Right lobe of liver (tissue), 6 donors: Measurements from ENCODE around the gene ANKRD33B. TPM values are rescaled to one million over a fixed set of nuclear protein-coding genes. Genes with fewer than 3 reads are reported as not detected.
"Not testable (repeated sequence)": the region's sequence is repeated elsewhere in the genome, so short reads cannot be mapped to it uniquely, and the experiment has no call there.

Experiments used
- ATAC-seq, 4 donors: fragments of 200-7000 bp; cut with Tn5 transposase; one replicate each; pipeline ENCODE4 v1.9.1; 2020; ENCODE audit warnings: mild to moderate bottlenecking in 4 of 4, moderate library complexity in 4 of 4
- DNase-seq, 3 donors: peaks; one replicate each; pipeline ENCODE4 v3.0.0-alpha.2; 2020
- H3K27ac ChIP-seq, 3 donors: fragments of 200-600 bp; one replicate each; pipeline ENCODE4 v1.8.0; 2022
- H3K27me3 ChIP-seq, 2 donors: fragments of 200-600 bp; one replicate each; pipeline ENCODE4 v1.8.0; 2022
- H3K36me3 ChIP-seq, 4 donors: fragments of 200-600 bp; sonication (generic) in 1 of 4; one replicate each; pipeline versions ENCODE4 v1.5.1 to v1.8.0; 2017 to 2022; ENCODE audit warnings: control low read depth in 1 of 4
- H3K4me1 ChIP-seq, 4 donors: fragments of 200-600 bp; sonication (generic) in 1 of 4; one replicate each; pipeline versions ENCODE4 v1.5.1 to v1.8.0; 2017 to 2022; ENCODE audit warnings: control low read depth in 1 of 4
- H3K4me3 ChIP-seq, 3 donors: fragments of 200-600 bp; one replicate each; pipeline ENCODE4 v1.8.0; 2022
- H3K9me3 ChIP-seq, 4 donors: fragments of 200-600 bp; sonication (generic) in 1 of 4; one replicate each; pipeline versions ENCODE4 v1.5.1 to v1.8.0; 2017 to 2022; ENCODE audit warnings: control low read depth in 1 of 4
- CTCF ChIP-seq, 4 donors: fragments of 200-600 bp in 3 of 4; fragments of 450-650 bp in 1 of 4; IDR thresholded peaks; one replicate each; pipeline versions ENCODE4 v1.5.1 to v1.8.0; 2016 to 2022; ENCODE audit warnings: antibody characterized with exemption in 4 of 4, mild to moderate bottlenecking in 2 of 4
- POLR2A ChIP-seq: fragments of 450-650 bp; IDR thresholded peaks from one replicate; pipeline ENCODE4 v1.6.1; 2017; ENCODE audit warnings: antibody characterized with exemption, mild to moderate bottlenecking
- WGBS: methylation state at CpG from one replicate; pipeline ENCODE4 v1.1.6; 2018; ENCODE audit warnings: low coverage, low lambda C conversion rate; ENCODE audit not compliant: insufficient coverage; ENCODE audit errors: missing lambda C conversion rate; 5-methylcytosine and 5-hydroxymethylcytosine counted together
- intact Hi-C, 2 donors: fragments of 100-400 bp; cut with DNase I; formaldehyde crosslinking; loops; one replicate each; pipeline versions ENCODE4 v1.11.2 to v1.14.1; 2022
- long read RNA-seq: library from polyadenylated mRNA; unstranded; transcript quantifications from one replicate; pipeline ENCODE4 v2.0.0, GENCODE V29; 2019
- total RNA-seq, 6 experiments: library from RNA; depleted of rRNA in 2 of 6; stranded (reverse); fragments of >200 nt in 2 of 6; fragmentation: NEBNext Ultra II Directional in 3 of 6; extraction: Animal tissue kit (Norgen Biotek cat#: 25700) in 3 of 6; gene quantifications; one replicate each; pipeline versions ENCODE4 v1.1.0 to v1.2.4, GENCODE V29; 2016 to 2023
- donor health status: DM: no; HTN: yes; CAD: no.
- donor health status: DM: no; HTN: no; CAD: no.
- donor health status: DM: no; HTN: no; CAD: no.
- donor health status: DM: no; HTN: yes; CAD: no.
- donor health status: DM: no; HTN: yes; CAD: no.

The ANKRD33B gene
- 1 to 10 TPM in 1 of 6 experiments, under 1 TPM in 5; 0.16 to 1.3 (median 0.29) TPM for total RNA-seq
- long read RNA-seq = 0 reads

GRCh38 chr5:10563945-10564837 is at the start of gene ANKRD33B:
Gene ANKRD33B, plus strand, starts transcription at chr5:10564070. Its CDS starts 398 bp downstream, at chr5:10564468.
- peaks cover 0 to 24% (median 3%) of the 10 kb centered on the region in 4 donors for H3K4me1 ChIP-seq
- peaks cover 0 to 8% of the 10 kb centered on the region in 2 donors for H3K27me3 ChIP-seq
- TF ChIP-seq POLR2A = no peak
- TF ChIP-seq CTCF (IDR thresholded peaks at IDR 0.05) = no peak
- H3K36me3 ChIP-seq = no peaks in the 10 kb centered on the region
- H3K27ac ChIP-seq = no peak within 1 kb of the TSS
- intact Hi-C loops = no loop called here
- 0% methylated on average over 10 of the region's 119 CpGs for WGBS
- ATAC-seq = peak; percentile 51 to 72 (median 62)
- H3K4me3 ChIP-seq = peak within 1 kb of the TSS; percentile 48 to 57 (median 51)
- H3K9me3 ChIP-seq = no peaks in the 10 kb centered on the region
- peak in 2 of 3 donors; percentile 63 to 69 for DNase-seq

- H3K4me3 ChIP-seq, ATAC-seq, H3K9me3 ChIP-seq, H3K4me1 ChIP-seq, H3K36me3 ChIP-seq, H3K27me3 ChIP-seq, H3K27ac ChIP-seq, intact Hi-C loops, DNase-seq: not testable (repeated sequence)
- WGBS = 81% methylated on average over 8 of the region's 8 CpGs
Measured at GRCh38 chr5:10514572-10514971, 49.3 kb upstream of the ANKRD33B start.

GRCh38 chr5:10515492-10515891 is 48.4 kb upstream of the ANKRD33B start:
- Histone ChIP-seq H3K9me3 (no peaks in the 10 kb centered on the region), H3K4me1 (no peaks in the 10 kb centered on the region), H3K27me3 (no peaks in the 10 kb centered on the region), H3K4me3 (no peak overlapping the region), H3K27ac (no peak overlapping the region), H3K36me3 (no peaks in the 10 kb centered on the region)
- ATAC-seq (no peak), DNase-seq (no peak)
- WGBS = 45% methylated on average over 2 of the region's 2 CpGs
- intact Hi-C loops = no loop called here
- TF ChIP-seq CTCF (IDR thresholded peaks at IDR 0.05) = no peak
- TF ChIP-seq POLR2A = no peak

GRCh38 chr5:10518347-10518746 is 45.5 kb upstream of the ANKRD33B start:
- intact Hi-C loops = no loop called here
- 58% methylated on average over 2 of the region's 2 CpGs for WGBS
- DNase-seq = no peak
- ATAC-seq = no peak
- TF ChIP-seq CTCF (IDR thresholded peaks at IDR 0.05) = no peak
- no peak for TF ChIP-seq POLR2A
- Histone ChIP-seq H3K27ac (no peak overlapping the region), H3K9me3 (no peaks in the 10 kb centered on the region), H3K36me3 (no peaks in the 10 kb centered on the region), H3K4me3 (no peak overlapping the region), H3K4me1 (no peaks in the 10 kb centered on the region), H3K27me3 (no peaks in the 10 kb centered on the region)

DNA sequence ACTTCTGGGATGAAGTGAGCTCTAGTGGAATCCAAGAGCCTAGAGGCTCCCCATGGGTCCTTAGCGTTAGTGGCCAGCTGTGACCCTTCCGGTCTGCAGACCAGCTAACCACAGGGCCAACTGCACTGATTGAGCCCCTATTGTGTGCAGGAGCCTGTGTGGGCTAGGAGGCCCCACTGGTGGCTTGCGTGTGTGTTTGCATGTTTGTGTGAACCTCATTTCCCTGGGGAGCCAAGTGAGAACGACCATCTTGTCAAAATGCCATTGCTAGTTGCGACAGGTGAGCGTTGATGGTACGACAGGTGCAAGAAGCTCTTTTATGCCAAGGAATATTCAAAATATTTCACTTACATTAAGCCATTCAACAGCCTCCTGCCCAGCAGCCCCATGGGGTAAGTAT is 44.1 kb upstream of the ANKRD33B start:
- Histone ChIP-seq H3K27ac (no peak overlapping the region), H3K9me3 (no peaks in the 10 kb centered on the region), H3K27me3 (no peaks in the 10 kb centered on the region), H3K36me3 (no peaks in the 10 kb centered on the region), H3K4me1 (no peaks in the 10 kb centered on the region), H3K4me3 (no peak overlapping the region)
- DNase-seq (no peak), ATAC-seq (no peak)
- TF ChIP-seq CTCF (IDR thresholded peaks at IDR 0.05) (no peak), POLR2A (no peak)
- intact Hi-C loops = no loop called here
- WGBS = 94% methylated on average over 6 of the region's 7 CpGs
